H7 (cell line): ENCODE measurements around the gene MICU1. TPM values are rescaled to one million over a fixed set of nuclear protein-coding genes. Genes with fewer than 3 reads are reported as not detected.

Experiments
- DNase-seq: peaks from one replicate; pipeline ENCODE4 v3.0.0; 2012
- H3K27me3 ChIP-seq: 2 replicates; pipeline ENCODE4 v1.6.0; 2011; ENCODE audit warnings: mild to moderate bottlenecking, low read length; ENCODE audit not compliant: control insufficient read depth, insufficient read depth
- H3K36me3 ChIP-seq: replicated peaks from 2 replicates; pipeline ENCODE4 v1.5.1; 2011; ENCODE audit warnings: low read length; ENCODE audit not compliant: control insufficient read depth, insufficient read depth
- H3K4me3 ChIP-seq: 2 replicates; pipeline ENCODE4 v1.5.1; 2011; ENCODE audit warnings: low read depth, mild to moderate bottlenecking, control low read depth, low read length, moderate library complexity; ENCODE audit not compliant: insufficient read depth
- total RNA-seq: library from RNA; depleted of rRNA; stranded (reverse); fragments of >200 nt; shearing (Covaris generic); gene quantifications from 2 replicates; pipeline ENCODE4 v1.2.3, GENCODE V29; 2014; rRNA removed

The MICU1 gene
- total RNA-seq, 1 experiment from 2014 or later: 41.0 TPM

DNA sequence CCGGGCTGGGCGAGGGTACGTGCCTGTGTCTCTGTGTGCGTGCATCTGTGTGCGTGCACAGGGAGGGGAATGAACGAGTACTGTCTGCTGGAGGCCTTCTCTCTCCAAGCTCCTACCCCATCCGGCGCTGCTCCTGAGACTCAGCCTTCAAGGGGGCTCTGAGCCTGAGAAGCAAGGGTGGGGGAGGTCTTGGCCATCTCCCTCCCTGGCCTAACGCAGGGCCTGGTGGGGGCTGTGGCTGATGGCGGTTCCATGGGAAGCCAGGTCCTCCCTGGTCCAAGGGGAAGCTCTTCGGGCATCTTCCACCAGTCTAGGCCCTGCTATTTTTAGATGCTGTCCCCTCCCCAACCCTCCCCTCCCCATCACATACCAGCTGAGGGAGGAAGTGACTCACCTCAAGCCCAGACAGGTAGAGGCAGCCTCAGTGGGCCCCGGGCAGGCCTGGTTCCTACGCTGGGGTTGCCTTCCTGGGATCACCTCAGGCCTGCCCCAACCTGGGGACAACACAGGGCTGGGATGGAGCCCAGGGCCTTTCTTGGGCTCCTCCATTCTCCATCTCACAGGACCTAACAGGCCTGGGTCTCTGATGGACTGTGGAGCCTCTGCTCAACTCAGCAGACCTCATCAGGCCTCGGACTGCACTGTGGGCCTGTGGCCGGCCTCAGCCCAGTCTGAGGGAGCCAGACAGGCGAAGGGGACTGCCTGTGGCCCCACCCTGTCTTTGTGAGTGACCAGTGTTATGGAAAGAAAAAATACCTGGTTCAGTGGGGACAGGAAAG lies 303.4 kb downstream of the MICU1 start:
- no peak overlapping the region for H3K4me3 ChIP-seq
- no peaks in the 10 kb centered on the region for H3K36me3 ChIP-seq
- DNase-seq: no peak
- H3K27me3 ChIP-seq: no peaks in the 10 kb centered on the region

DNA sequence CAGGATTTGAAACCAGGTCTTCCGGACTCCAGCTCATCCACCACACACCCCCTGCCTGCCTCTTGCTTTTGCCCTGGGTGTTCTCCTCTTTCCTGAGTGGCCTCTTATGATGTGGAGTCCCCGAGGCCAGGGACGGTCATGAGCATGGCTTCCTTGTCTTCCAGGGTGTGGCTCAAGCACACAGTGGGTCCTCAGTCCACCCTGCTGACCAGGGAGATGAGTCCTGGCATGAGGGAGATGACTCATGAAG lies 303.9 kb downstream of the MICU1 start:
- Histone ChIP-seq H3K36me3 (no peaks in the 10 kb centered on the region), H3K4me3 (no peak overlapping the region), H3K27me3 (no peaks in the 10 kb centered on the region)
- no peak for DNase-seq

DNA sequence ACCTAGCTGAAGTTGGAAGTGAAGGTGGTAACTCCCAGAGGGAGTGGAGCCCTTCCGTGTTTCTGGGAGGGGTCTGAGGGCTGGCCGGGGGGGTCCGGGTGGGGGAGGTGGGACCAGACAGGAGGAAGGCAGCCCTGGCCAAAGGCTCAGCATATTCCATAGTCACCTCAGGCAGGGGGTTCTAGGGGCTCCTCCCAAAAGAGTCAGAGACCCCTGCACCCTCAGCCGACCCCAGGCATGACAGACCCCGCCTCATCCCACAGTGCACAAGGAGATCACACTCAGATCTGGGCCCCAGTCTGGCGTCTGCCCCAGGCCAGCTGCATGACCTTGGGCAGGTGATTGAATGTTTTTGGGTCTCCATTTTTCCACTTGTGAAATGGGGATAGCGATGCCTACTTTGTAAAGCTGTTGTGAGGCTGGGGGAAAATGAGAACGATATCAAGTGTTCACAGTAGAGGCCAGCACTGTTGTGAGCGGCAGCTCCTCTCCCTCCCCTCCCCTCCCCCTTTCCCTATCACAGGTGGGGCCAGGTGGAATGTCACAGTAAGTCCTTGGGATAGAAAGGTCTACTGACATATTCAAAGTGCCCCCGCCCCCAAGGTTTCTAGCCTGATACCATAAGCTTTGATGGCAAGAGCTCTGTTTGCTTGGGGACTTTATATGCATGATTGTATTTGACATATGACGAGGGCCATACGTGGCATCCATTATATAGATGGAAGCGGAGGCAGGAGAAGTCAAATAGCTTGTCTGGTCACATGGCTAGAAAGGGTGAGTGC lies 304.4 kb downstream of the MICU1 start:
- H3K36me3 ChIP-seq: no peaks in the 10 kb centered on the region
- H3K4me3 ChIP-seq: no peak overlapping the region
- no peaks in the 10 kb centered on the region for H3K27me3 ChIP-seq
- DNase-seq: no peak

DNA sequence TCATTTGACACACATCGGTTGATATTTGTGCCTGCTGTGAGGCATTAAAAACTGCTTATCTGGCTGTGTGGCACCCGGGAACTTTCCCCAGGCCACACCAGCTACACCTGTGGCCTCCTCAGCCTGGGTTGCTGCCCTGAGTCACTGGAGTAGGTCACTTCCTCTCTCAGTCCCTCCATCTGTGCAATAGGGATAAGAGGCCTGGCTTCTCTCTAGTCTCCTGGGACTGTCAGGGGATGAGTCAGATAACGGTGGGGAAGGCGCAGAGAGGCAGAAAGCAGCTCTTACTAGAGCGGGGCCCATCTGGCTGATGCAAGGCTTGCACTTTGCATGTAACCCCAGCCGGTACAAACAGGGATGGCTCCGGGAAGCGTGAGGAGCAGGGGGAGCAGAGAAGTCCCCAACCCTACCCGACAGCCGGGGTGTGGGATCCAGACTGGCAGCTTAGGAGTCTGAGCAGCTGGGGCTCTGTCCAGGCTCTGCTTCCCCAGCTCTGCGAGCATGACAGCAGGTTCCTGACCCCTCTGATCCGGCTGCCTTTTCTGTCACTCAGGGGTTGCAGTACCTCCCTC lies 305.1 kb downstream of the MICU1 start:
- peak; percentile 89 for DNase-seq

GRCh38 chr10:72319416-72320254 lies 306.2 kb downstream of the MICU1 start:
- no peaks in the 10 kb centered on the region for H3K36me3 ChIP-seq
- no peaks in the 10 kb centered on the region for H3K27me3 ChIP-seq
- H3K4me3 ChIP-seq: peak overlapping the region; percentile 21
- peak; percentile 96 for DNase-seq

More for the DNA sequence above, 305.1 kb downstream of the MICU1 start:
- Histone ChIP-seq H3K27me3 (no peaks in the 10 kb centered on the region), H3K36me3 (no peaks in the 10 kb centered on the region), H3K4me3 (no peak overlapping the region)

DNA sequence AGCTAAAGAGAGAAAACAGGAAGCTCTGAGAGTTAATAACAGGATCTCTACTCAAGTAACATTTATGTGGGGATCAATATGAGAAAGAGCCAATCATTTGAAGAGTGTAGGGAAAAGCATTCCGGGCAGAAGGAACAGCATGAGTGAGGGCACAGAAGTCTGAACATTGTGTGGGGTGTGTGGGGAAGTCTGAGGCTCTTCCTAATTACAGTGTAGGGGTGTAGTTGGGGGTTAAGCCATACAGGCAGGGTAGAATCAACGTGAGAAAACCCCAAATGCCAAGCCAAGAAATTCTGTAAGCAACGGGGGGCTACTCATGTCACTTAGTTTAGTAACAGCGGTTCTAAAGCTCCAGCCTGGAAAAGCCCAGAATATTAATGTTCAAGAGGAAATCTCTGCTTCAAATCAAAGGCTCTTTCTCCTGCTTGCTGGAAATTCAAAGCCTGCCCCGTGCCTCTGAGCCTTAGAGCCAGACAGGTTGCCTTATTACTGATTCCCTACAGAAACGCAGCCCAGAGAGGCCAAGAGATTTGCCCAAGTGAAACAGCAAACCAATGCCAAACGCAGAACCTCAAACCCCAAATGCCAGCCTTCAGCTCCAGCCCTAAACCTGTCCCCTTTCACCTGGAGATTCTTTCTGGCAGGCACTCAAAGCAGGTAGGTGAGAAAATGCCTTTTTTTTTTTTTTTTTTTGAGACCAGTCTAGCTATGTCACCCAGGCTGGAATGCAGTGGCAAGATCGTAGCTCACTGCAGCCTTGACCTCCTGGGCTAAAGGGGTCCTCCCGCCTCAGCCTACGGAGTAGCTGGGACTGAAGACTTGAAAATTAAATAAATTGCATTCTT lies 307.2 kb downstream of the MICU1 start:
- H3K4me3 ChIP-seq: no peak overlapping the region; the same call in 1 of the 2 replicates
- no peaks in the 10 kb centered on the region for H3K36me3 ChIP-seq
- no peak for DNase-seq
- H3K27me3 ChIP-seq: no peaks in the 10 kb centered on the region

Other genes starting within 250 kb of the MICU1 start
- 39.5 and 49.4 TPM in 2 replicates for gene MCU, start 66.1 kb upstream of the MICU1 start, total RNA-seq